Peyer's patch (tissue), 4 donors: ENCODE measurements around the gene FAM50A. TPM values are rescaled to one million over a fixed set of nuclear protein-coding genes. Genes with fewer than 3 reads are reported as not detected.

Experiments used
- DNase-seq, 3 donors: peaks; one replicate each; pipeline ENCODE4 v3.0.0-alpha.2; 2017 to 2019
- H3K27ac ChIP-seq, 4 donors: fragments of 200-600 bp; sonication (generic); one replicate each; pipeline ENCODE4 v1.5.1; 2016 to 2019
- H3K27me3 ChIP-seq, 2 donors: fragments of 200-600 bp; sonication (generic); one replicate each; pipeline ENCODE4 v1.5.1; 2019
- H3K36me3 ChIP-seq, 3 donors: fragments of 200-600 bp; sonication (generic); one replicate each; pipeline ENCODE4 v1.5.1; 2016 to 2019
- H3K4me1 ChIP-seq, 4 donors: fragments of 200-600 bp; sonication (generic); one replicate each; pipeline ENCODE4 v1.5.1; 2016 to 2019
- H3K4me3 ChIP-seq, 4 donors: fragments of 200-600 bp; sonication (generic); 1 replicate in 3 of 4; 2 replicates in 1 of 4; pipeline ENCODE4 v1.5.1; 2016 to 2019; ENCODE audit warnings: mild to moderate bottlenecking in 1 of 4
- H3K9me3 ChIP-seq, 4 donors: fragments of 200-600 bp; sonication (generic); one replicate each; pipeline ENCODE4 v1.5.1; 2016 to 2019; ENCODE audit warnings: mild to moderate bottlenecking in 1 of 4
- CTCF ChIP-seq, 6 experiments: fragments of 450-650 bp in 4 of 6; fragments of 200-600 bp in 2 of 6; sonication (generic) in 1 of 6; IDR thresholded peaks; one replicate each; pipeline ENCODE4 v1.5.1; 2017 to 2019; ENCODE audit warnings: antibody characterized with exemption in 6 of 6, mild to moderate bottlenecking in 3 of 6, moderate library complexity in 1 of 6
- POLR2A ChIP-seq, 2 donors: fragments of 450-650 bp; IDR thresholded peaks; one replicate each; pipeline ENCODE4 v1.5.1; 2017; ENCODE audit warnings: antibody characterized with exemption in 2 of 2, mild to moderate bottlenecking in 2 of 2, moderate library complexity in 2 of 2
- total RNA-seq, 4 donors: library from RNA; depleted of rRNA; stranded (reverse); fragments of >200 nt; gene quantifications; one replicate each; pipeline ENCODE4 v1.1.0, GENCODE V29; 2016

Gene FAM50A
- total RNA-seq, 4 donors from 2014 or later: 35.6 to 212 (median 54.6) TPM

DNA sequence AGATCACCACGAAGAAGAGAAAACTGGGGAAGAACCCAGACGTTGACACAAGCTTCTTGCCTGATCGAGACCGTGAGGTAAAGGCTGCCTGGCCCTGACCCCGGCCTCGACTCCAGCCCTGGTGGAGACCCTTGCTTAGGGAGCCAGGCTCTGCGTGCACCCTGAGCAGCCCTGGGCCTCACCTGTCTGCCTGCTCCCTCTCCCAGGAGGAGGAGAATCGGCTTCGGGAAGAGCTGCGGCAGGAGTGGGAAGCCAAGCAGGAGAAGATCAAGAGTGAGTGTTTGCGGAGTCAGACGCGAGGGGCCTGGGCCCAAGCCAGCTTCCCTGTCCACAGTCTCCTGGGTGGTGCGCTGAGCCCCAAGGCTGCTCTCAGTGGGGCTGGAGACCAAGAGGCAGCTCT, 4.5 kb downstream of the FAM50A start:
- H3K9me3 ChIP-seq: no peaks in the 10 kb centered on the region

GRCh38 chrX:154449618-154450017, 5.7 kb downstream of the FAM50A start:
- peaks cover 0 to 22% (median 0%) of the 10 kb centered on the region in 3 donors for H3K36me3 ChIP-seq
- H3K4me3 ChIP-seq: no peak overlapping the region
- H3K27ac ChIP-seq: no peak overlapping the region
- TF ChIP-seq CTCF (IDR thresholded peaks at IDR 0.05): no peak
- DNase-seq: no peak
- H3K4me1 ChIP-seq: peaks cover 0 to 8% (median 0%) of the 10 kb centered on the region in 4 donors
- no peaks in the 10 kb centered on the region for H3K9me3 ChIP-seq
- no peaks in the 10 kb centered on the region for H3K27me3 ChIP-seq

More for the DNA sequence above, 4.5 kb downstream of the FAM50A start:
- Histone ChIP-seq H3K4me1 (peaks cover 0 to 10% (median 1%) of the 10 kb centered on the region in 4 donors), H3K36me3 (peaks cover 0 to 22% (median 0%) of the 10 kb centered on the region in 3 donors), H3K4me3 (no peak overlapping the region), H3K27ac (no peak overlapping the region), H3K27me3 (no peaks in the 10 kb centered on the region)
- DNase-seq: no peak
- TF ChIP-seq POLR2A (IDR thresholded peaks at IDR 0.05) (no peak), CTCF (IDR thresholded peaks at IDR 0.05) (no peak)

DNA sequence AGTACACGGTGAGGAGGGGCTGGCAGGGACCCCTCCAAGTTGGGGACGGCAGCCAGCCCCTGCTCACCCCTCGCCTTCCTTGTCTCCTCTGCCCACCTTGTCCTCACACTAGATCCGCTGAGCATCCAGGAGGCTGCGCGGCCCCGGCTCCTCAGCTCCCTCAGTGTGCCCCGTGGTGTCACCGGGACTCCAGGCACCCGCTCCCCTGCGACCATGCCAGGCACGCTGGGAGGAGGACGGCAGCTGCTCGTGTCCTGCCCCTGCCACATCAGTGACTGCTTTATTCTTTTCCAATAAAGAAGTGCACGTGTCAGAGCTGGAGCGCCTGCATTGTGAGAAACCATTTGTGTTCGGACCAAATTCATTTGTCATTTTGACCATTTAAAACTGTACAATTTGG, 6.4 kb downstream of the FAM50A start:
- H3K4me1 ChIP-seq: peaks cover 0 to under 1% (median 0%) of the 10 kb centered on the region in 4 donors
- DNase-seq: no peak
- no peak for TF ChIP-seq POLR2A (IDR thresholded peaks at IDR 0.05)
- no peak for TF ChIP-seq CTCF (IDR thresholded peaks at IDR 0.05)
- no peaks in the 10 kb centered on the region for H3K9me3 ChIP-seq
- H3K4me3 ChIP-seq: no peak overlapping the region
- no peaks in the 10 kb centered on the region for H3K27me3 ChIP-seq
- peaks cover 0 to 22% (median 0%) of the 10 kb centered on the region in 3 donors for H3K36me3 ChIP-seq
- no peak overlapping the region for H3K27ac ChIP-seq

- Histone ChIP-seq H3K36me3 (peaks cover 0 to 22% (median 0%) of the 10 kb centered on the region in 3 donors), H3K4me1 (no peaks in the 10 kb centered on the region), H3K27ac (no peak overlapping the region), H3K4me3 (no peak overlapping the region), H3K9me3 (no peaks in the 10 kb centered on the region), H3K27me3 (no peaks in the 10 kb centered on the region)
- DNase-seq: no peak
- TF ChIP-seq POLR2A (IDR thresholded peaks at IDR 0.05): no peak
Measured at GRCh38 chrX:154452823-154453222, 8.9 kb downstream of the FAM50A start.

DNA sequence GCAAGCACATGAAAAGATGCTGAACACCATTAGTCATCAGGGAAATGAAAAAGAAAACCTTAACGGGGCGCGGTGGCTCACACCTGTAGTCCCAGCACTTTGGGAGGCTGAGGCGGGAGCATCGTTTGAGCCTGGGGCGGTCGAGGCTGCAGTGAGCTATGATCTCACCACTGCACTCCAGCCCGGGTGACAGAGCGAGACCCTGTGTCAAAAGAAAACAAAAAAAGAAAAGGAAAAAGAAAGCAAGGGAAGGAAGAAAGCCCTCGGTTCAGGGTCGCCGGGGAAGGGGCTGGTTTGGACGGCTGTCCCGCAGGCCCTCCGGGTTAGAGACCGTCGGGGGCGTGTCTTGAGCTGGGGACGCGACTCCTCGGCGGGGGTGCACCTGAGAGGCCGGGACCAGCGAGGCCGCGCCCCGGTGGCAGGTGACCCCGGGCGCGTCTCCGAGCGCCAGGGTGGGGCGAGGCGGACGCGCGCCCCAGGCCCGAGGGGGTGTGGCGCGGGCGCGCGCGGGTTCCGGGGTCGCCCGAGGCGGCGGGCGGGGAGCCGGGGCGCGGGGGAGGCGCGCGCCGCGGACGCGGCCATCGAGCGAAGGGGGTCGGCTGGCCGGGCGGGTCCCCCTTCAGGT, 13.7 kb downstream of the FAM50A start:
- Histone ChIP-seq H3K27me3 (no peaks in the 10 kb centered on the region), H3K36me3 (no peaks in the 10 kb centered on the region), H3K4me1 (peaks cover 0 to 3% (median 2%) of the 10 kb centered on the region in 4 donors), H3K27ac (peak overlapping the region; percentile 54 to 87 (median 75)), H3K4me3 (peak overlapping the region; percentile 66 to 72 (median 70)), H3K9me3 (no peaks in the 10 kb centered on the region)
- no peak for TF ChIP-seq POLR2A (IDR thresholded peaks at IDR 0.05)
- TF ChIP-seq CTCF (IDR thresholded peaks at IDR 0.05): no peak
- DNase-seq: peak; percentile 67 to 82 (median 70)

DNA sequence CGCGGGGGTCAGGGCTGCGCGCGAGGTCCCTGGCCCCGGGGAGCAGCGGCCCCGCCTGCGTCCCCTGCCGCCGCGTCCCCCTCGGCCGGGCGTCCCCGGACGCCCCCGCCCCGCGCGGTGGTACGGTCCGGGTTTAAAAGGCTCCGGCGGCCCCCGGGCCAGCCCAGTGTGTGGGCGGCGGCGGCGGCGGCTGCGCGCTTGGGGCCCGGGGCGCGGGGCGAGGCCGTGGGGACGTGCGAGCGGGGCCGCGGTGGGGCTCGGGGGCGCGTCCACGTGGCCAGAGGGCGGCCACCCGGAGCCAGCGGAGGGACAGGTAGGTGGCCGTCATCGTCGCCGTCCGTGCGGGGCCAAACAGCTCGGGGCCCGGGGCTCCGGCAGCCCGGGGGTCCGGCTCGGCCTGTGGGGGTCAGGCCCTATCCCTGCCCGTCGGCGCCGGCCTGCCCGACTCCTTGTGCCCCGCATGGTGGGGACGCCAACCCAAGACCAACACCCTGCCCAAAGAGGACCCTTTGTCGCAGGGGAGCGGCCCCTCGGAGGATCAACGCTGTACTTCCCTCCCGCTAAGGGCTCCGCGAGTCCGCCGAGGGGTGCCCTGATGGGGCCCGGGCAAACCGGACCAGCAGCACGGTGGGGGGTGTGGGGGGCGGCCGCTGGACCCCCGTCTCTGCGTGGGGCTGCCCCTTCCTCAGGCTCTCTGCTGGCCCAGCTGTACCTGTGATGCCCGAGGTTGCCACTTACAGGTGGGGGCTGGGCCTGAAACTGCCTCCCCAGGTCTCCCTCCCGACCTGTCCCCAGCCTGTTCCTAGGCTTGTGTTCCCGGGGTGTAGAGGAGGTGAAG, 14.4 kb downstream of the FAM50A start, which contains the start of gene PLXNA3:
TSS of gene PLXNA3 (plus strand) at position 166 of the 838 bp plus-strand sequence. CDS start 1,903 bp downstream, outside the sequence.
- Histone ChIP-seq H3K9me3 (no peaks in the 10 kb centered on the region), H3K4me3 (peak within 1 kb of the TSS; percentile 66 to 72 (median 70)), H3K4me1 (peaks cover 0 to 3% (median 2%) of the 10 kb centered on the region in 4 donors), H3K36me3 (no peaks in the 10 kb centered on the region), H3K27me3 (no peaks in the 10 kb centered on the region), H3K27ac (peak within 1 kb of the TSS; percentile 54 to 87 (median 75))
- TF ChIP-seq CTCF (IDR thresholded peaks at IDR 0.05): no peak
- TF ChIP-seq POLR2A (IDR thresholded peaks at IDR 0.05): peak in 1 of 2 donors; percentile 86
- DNase-seq: peak; percentile 61 to 74 (median 62)
